GM12874 (cell line): ENCODE data around the gene ZDHHC18.

ENCODE experiments used
- TF ChIP-seq, protein P1 (sequence below): IDR thresholded peaks from 2 replicates; pipeline ENCODE4 v1.5.1; 2011; ENCODE audit warnings: low read depth, mild to moderate bottlenecking, control low read depth, low read length, moderate library complexity; ENCODE audit not compliant: insufficient read depth

The ZDHHC18 gene

DNA sequence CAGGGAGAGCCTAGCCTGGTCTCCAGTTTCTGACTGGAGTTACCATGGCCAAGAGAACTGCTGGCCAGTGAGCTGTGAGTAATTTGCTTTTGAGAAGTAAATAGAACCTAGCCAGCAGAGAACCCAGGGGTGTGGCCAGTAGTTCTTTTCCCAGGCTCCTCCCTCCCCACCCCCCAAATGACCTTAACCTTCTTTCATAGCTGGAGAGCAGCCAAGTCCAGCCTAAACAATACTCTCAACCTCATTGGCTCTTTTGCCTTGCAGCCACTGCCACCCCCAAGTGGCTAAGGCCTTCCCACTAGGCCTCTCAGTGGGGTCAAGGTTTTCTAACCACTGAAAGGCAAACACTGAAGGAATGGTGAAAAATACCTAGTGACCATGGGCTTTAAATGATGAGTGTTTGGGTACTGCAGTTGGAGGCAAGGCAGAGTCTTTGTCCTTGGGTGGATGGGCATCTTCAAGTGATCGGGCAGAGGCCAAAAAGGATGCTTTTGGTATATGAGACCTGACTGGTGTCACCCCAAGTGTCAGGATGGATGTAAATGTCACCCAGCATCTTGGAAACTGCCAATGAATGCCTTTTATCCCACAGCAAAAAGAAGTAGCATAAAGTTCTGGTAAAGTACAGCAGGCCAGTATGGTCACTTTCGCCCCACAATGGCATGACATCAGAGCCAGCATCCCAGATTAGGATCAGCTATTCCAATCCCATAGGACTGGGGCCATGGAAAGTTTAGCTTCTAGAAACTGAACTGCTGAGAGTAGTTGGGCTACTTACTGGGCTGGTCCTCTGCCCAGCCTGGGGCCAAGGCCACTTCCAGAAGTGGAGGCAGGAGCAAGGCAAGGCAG is 42.2 kb upstream of the ZDHHC18 start:
- TF ChIP-seq, protein P1, sequence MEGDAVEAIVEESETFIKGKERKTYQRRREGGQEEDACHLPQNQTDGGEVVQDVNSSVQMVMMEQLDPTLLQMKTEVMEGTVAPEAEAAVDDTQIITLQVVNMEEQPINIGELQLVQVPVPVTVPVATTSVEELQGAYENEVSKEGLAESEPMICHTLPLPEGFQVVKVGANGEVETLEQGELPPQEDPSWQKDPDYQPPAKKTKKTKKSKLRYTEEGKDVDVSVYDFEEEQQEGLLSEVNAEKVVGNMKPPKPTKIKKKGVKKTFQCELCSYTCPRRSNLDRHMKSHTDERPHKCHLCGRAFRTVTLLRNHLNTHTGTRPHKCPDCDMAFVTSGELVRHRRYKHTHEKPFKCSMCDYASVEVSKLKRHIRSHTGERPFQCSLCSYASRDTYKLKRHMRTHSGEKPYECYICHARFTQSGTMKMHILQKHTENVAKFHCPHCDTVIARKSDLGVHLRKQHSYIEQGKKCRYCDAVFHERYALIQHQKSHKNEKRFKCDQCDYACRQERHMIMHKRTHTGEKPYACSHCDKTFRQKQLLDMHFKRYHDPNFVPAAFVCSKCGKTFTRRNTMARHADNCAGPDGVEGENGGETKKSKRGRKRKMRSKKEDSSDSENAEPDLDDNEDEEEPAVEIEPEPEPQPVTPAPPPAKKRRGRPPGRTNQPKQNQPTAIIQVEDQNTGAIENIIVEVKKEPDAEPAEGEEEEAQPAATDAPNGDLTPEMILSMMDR = no peak

DNA sequence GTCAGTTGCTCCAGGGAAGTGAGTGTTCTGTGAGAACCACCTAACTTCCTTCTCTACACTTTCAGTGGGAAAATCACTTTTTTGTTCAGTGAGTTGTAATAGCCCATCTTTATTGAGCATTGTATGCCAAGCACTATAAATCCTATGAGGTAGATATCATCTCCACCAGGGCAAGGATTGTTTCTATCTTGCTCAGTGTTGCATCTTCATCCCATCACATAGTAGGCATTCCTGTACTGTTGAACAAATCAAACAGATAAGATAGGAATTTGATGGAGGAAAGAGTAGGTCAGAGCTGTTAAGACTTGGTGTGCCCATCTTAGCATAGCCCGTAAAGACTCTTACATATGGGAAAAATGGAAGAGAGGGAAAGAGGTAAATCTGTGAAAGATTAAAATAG is 41.6 kb upstream of the ZDHHC18 start:
- TF ChIP-seq, protein P1 = no peak

DNA sequence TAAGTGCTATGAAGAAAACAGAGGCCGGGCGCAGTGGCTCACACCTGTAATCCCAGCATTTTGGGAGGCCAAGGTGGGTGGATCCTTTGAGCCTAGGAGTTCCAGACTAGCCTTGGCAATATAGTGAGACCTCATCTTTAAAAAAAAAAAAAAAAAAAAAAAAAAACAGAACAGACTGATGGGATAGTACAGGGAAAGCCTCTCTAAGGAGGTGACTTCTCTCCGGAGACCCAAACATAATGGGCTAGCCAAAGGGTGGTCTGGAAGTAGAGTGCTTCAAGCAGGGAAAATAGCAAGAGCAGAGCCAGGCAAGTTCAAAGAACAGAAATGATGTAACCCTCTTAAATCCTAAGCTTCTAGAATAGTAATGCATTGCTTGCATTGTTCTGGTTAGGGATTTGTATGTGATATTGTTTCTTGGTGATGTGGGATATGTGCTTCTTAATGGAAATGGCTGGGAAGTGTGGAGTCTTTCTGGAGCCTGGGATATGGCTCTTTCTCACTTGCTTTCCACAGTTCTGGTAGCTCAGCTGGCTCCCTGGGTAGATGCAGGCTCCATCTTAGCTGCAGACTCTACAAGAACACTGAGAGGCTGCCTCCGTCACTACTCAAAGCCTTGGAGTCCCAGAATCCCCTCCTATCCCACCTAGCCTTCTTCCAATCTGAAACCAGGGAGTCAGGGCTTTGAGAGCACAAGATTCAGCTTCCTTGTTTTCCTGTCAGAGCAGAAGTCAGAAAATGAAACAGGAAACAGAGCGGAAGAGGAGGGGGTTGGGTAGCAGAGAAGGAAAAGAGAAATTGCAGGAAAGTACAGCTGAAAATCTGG is 40.7 kb upstream of the ZDHHC18 start:
- TF ChIP-seq, protein P1 = no peak

DNA sequence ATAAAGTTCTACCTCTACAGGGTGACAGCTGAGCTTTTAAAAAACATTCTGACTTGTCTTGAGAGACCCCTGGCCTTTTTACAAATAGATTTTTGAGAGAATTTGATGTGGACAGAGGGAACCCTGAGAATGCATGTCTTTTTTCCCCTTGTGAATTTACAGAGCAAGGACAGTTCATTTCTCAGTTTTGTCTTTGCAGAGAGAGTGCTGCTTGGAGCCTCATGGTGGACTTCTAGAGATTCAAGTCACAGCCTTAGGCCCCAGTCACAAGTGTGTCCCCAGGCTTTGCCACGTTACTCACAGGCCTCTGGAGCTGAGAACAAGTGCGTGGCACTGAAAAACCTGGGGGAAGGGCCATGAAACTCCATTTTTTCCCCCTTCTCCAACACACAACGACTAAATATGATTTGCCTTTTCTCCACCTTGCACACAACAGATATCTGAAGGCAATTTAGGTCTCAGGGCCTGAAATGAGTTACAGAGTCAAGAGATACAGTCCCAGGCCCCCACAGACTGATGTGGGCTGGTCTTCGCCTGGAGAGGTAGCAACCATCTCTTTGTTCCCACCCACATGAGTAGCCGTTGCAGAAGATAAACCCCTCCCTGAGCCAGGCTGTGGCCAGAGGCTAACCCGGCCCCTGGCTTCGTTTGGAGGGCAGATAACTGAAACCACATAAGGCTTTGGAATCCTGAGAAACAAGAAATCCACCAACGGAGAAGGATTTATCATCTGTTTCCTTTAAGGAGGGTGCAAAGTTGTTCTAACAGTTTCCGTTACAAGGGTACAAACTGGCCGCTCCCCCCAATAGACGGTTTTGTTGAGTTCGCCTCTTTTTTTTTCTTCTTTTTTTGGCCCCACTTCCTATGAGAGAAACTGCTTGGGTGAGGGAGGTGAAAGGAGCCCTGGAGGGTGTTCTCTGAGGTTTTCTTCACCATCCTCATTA is 39.8 kb upstream of the ZDHHC18 start:
- TF ChIP-seq, protein P1 = no peak

DNA sequence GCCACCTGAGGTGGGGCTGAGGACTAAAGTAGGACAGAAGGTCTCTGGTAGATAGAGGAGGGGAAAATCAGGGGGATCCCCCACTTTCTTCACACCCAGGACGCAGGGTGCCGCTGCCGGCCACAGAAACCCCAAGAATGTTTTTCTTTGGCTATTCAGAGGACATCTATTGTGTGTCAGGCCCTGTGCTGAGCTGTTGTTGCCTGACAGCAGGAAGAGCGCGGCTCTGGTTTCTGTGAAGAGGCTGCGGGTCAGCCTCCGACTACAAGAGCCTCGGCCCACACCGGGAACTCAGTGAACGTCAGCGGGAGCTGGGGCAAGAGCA is 39.1 kb upstream of the ZDHHC18 start:
- TF ChIP-seq, protein P1 = no peak

DNA sequence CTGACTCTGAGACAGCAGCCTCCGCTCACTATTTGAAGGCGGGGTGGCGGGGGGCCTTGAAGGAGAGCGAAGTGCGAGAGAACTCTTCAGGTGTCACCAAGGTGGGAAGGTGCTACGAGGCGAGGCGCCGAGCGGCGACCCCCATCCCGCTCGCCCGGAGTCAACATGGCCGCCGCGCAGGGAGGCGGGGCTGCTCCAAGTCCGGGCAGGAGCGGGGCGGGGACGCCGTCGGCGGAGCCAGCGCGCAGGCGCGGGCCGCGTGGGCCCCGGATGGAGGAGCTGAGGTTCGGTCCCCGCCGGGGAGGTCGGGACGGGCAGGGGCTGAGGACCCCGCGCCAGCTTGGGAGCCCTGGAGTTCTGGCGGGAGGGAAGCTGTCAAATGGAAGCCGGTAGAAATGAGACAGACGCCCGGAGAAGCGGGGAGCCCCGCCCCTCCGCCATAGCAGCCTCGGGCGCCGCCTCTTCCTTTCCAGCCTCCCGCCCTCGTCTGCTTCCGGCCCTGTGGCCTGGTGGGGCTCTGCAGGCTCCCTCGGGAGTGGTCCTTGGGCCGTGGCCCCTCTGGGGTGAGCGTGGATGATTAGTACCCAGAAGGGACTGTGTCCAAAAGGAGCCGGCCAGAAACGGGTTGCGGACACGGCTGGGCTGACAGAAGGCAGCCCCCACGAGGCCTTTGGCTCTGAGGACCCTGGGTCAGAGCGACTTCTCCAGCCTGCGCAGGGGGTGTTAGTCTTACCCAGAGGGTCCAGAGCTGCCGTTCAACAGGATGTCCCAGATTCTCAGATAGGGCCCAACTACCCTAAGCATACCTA is 38.6 kb upstream of the ZDHHC18 start, which contains the start of gene PIGV:
Gene PIGV, plus strand, starts transcription at position 245 of the 809 bp plus-strand sequence. CDS start 2,866 bp downstream, outside the sequence.
- TF ChIP-seq, protein P1 = no peak
